Left hindlimb (tissue), 1 donor: ENCODE results near the gene TNFRSF19.

ENCODE experiments used
- DNase-seq: peaks from one replicate; pipeline ENCODE4 v3.0.0-alpha.2; 2018

Gene TNFRSF19

DNA sequence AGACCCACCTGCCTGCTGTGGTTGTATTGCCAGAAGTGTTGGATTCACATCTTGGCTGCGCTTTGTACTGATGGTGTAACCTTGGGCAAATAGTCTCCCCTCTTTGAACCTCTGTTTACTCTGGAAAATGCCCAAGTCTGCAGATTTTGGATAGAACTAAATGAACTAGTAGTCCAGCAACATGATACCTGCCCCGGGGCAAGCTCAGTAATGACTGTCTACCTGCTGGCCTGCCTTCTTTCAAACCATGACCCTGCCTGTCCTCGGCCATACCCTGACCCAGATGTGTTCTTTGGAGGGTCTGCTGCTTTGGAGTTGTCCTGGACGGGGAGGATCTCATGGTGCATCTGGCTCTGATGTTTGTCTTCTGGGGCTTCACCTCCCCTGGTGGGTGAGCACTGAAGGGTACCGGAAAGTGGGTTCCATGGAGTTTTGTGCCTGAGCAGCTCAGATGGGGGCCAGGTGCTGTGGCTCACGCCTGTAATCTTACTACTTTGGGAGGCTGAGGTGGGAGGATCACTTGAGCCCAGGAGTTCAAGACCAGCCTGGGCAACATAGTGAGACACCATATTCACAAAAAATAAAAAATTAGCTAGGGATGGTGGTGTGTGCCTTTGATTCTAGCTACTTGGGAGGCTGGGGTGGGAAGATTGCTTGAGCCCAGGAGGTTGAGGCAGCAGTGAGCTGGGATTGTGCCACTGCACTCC lies 59.5 kb downstream of the TNFRSF19 start:
- DNase-seq = no peak

DNA sequence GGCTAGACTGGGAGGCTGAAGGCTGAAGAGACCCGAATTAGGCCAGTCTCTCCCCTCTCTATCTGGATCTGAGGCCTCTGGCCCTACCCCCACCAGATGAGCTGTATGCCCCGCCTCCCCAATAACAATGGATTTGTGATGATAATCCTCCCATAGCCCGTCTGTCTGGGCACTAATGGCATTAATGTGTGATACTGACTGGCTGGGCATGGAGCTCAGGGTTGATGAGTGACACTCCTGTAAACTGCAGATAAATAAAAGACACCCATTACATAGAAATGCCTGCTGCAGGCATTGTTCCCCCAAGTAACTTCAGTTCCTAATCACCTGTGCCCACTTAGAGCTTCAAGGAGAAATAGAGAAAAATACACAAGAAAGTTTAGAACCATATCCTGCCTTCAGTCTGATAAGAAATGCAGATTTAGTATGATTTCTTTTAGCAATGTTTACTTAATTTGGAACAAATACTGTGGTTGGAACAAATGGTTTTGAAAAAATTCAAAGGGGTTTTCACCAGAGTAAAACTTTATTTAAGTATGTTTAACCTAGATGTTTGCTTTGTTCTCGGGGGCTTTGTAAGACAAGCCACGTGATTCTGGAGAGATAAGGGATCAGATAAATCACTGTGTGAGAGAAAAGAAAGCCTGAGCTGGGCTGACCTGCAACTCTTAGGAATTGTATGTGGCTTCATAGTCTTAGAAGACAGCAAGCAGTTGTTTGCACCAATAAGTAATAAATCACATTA lies 60.3 kb downstream of the TNFRSF19 start:
- no peak for DNase-seq

DNA sequence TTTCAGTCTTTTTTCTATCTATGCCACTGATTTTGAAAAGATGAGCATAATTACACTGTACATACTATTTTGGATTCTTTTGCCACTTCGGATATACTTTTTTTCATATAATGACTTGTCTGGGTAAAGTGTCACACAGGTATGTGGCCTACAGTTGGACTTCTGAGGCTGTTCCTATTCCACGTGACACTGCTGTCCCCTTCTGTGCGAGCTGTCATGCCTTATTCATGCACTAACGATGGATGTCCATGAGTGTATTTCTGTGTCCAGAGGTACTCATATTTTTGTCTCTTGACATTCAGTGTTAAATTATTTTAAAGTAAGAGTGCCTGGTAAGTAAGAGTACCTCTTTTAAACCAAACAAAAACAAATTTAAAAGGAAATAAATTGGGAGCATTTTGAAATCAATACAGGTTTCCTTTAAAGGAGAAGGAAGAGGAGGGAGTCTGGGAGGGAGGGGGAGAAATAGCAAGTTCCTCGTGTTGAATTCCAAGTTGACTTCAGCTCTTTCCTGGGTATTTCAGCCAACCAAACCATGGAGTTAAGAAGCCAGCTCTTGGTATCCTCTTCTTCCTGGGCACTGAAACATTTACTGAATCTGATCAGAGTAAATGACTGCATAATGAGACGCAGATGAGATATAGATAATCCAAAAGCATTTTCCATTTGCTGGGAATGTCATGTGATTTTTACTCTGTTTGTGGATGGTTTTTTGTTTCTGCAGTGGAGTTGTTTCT lies 61.3 kb downstream of the TNFRSF19 start:
- DNase-seq = no peak

DNA sequence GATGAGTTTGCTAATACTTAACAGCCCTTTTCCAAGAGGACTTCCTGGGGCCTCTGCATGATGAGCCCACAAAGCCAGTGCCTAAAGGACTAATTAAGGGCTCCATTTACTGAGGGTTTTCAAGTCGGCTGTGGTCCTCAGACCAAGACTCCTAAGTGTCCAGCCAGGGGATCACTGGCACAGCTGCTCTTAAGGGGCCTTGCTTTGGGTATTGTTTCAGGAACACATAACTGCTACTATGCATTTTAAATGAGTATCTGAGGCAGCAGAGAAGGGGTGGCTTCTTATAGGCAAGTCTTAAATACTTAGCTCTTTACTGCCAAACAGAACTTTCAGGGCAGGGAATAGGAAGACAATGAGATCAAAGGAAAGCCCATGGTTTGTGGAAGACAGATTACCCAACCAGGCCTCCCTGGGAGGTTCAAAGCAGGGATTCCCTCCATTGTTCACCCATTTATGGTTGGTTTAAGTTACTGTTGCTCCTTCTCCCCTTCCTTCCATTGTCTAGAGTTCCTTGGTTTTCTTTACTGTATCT lies 61.9 kb downstream of the TNFRSF19 start:
- DNase-seq = no peak

DNA sequence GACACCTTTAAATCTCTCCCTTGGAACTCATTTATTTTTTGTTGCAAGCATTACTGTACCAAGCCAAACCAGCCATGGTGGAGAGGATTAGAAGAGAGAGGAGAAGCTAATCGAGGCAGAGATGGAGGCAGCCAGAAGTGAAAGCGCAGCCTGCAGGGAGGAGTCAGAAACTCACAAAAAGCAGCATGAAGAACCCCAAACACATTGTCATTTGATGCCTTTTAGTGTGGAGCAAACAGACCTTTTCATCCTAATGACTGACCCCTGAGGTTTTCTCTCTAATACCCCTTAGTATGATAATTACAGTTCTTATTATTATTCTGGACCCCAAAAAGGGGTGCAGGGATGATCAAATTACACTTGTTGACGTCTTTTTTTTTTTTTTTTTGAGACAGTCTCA lies 62.5 kb downstream of the TNFRSF19 start:
- DNase-seq = no peak

DNA sequence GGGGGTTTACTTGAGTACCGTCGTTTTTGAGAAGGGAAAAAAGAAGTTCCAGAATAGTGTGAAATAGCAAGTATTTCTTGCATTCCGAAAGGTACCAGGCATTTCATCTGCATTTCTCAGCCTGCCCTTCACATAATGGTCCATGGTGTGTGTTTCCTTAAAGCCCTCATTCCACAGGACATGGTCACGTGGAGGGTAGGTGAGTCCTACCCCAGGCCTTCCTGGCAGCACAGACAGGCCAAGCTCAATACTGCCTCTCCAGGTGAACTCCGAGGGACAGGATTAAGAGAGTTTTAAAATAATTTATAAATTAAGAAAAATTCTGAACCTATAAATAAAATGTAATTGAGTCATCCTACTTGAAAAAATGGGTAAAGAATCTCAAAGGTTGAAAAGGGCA lies 64.7 kb downstream of the TNFRSF19 start:
- DNase-seq = no peak

DNA sequence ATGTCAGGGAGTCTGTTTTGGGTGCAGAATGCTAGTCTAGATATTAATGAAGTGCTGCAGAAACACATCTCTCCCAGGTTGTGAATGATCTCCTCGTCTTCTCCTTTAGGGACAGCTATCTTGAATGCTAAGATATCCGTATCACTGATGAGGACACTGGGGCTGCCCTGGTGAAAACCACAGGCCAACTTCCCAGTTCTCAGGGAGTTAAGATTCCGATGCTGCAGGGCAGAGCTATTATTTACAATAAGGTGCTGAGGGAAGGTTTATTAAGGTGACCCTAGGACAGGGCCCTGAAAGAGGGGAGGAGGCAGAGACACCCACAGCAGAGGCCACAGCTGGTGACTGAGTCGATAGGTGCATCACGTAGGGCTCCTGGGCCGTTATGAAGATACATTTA lies 66.1 kb downstream of the TNFRSF19 start:
- DNase-seq = no peak

DNA sequence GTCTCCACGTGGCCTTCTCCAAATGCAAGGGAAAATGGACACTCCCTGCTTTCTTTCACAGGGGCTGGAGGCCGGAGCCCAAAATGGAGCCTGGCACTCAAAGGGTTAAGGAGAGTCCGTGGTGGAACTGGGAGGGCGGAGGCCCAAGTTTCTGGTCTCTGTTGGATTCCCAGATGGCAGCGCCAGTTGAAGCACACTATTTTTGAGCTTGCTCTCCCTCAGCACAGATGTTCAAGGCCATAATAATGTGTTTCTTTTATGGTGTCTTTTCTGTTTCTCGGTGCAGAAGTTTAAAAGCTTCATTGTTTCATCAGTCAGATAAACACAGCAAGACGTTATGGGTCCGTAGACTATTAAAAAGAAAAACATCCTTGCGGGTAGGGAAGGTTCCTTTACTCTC lies 67.6 kb downstream of the TNFRSF19 start:
- DNase-seq = peak; percentile 48

DNA sequence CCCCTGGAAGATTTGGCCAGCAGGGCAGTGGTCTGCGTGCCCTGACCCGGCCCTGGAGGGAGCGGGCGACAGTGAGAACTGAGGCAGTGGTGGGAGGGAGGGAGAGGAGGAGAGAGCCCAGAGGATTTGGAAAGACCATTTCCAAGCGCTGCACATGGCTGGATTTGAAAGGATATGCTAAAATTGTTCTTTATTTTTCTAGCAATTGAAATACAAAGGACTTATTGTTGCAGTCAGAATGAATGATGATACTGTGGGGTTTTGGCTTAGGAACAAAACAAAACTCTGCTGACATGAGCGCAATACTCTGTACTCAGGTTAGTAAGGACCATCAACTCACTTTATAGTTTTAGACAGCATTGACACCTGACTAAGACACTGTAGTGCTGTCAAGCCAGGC lies 69.5 kb downstream of the TNFRSF19 start:
- no peak for DNase-seq

DNA sequence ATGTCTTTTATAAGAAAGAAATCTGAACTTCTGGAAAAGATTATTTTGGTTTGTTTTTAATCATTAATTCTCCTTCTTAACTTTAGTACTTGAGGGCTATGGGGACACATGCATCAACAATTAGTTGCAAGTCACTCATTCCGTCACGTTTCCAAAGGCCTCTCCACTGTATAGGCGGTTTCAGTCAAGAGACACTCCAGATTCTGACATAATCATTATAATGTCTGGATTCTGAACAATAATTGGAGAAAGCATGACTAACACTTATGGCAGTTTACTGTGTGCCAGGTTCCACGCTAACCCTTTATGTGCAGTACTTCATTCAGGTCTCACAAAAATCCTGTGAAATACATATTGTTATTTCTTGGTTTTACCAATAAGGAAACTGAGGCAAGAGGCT lies 71.9 kb downstream of the TNFRSF19 start:
- DNase-seq = no peak

DNA sequence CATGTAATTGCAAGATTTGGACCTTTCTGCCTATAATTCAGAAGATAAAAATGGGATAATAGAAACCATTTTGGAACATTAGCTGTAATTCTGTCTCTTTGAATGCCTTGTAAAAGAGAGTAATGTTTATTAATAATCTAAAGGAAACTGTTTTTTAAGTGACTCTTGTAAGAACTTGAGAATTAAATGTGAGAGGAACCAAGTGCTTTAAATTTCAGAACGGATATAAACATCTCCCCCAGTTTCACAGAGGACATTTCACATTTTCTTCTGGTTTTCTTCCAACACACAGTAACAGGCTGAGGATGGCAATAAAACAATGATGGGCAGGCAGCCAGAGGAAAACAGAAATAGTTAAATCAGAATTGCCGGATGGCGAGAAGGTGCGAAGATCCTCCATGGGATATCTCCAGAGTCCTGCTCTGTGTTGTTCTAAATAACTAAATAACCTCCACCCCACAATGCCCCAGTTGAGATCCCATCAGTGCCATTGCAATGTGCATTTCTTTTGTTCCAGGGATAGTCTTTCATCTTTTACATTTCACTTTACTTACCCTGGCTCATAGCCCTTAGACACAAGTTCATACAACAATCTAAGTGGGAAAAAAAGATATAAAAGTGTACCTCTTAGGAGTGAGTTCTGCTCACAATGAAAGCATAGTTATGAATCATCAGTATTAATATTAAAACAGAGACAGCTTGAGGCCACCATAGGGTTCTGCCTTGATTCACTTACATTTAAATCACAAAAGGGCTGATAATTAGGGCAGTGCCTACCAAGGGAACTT lies 73.3 kb downstream of the TNFRSF19 start:
- DNase-seq = no peak

DNA sequence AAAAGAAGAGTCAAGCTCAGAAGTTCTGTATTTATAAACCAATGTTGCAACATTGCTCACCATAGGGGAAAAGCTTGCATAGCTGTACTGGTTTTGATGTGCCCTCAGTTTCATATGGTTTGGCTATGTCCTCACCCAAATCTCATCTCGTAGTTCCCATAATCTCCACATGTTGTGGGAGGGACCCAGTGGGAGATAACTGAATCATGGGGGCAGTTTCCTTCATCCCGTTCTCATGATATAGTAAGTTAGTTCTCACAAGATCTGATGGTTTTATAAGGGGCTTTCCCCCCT lies 73.9 kb downstream of the TNFRSF19 start:
- no peak for DNase-seq

DNA sequence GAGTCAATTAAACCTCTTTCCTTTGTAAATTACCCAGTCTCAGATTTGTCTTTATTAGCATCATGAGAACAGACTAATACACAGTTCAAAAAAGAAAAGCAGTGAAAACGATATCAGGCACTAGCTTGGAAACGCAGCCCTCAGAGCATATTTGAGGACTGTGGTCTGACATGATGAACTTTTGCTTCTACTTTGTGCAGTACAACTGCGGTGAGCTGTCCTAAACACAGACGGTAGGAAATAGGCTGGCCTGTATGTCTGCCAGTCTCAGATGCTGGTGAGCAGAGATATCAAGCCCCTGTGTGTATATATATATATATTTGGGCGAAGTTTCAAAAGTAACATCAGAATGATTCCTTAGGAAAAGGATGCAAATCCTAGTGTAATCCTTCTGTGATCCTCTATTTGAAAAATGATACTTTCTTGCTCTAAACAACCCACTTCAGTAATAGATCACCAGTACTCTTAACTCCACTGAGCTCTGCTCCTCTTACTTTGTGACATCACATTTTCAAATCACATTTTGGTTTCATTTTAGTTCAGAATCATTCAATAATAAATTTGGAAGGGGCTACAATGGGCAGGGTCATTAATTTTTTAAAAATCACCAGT lies 74.4 kb downstream of the TNFRSF19 start:
- no peak for DNase-seq

DNA sequence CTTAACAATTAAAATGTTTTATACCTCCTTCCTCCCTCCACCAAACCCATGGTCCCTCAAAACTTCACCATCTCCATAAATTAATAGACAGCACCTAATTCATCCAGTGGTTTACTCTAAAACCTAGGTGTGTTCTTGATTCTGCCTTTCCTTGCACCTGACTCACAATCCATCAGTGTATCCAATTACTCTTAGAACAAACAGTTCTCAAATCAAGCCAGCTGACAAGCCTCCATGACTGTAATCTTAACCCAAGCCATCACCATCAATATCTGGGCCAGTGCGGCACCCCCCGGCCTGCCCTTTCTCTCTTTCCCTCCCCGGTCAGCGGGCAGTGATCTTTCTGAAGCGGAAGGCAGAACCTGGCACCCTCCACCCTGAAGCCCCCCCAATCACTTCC lies 75.6 kb downstream of the TNFRSF19 start:
- DNase-seq = no peak

DNA sequence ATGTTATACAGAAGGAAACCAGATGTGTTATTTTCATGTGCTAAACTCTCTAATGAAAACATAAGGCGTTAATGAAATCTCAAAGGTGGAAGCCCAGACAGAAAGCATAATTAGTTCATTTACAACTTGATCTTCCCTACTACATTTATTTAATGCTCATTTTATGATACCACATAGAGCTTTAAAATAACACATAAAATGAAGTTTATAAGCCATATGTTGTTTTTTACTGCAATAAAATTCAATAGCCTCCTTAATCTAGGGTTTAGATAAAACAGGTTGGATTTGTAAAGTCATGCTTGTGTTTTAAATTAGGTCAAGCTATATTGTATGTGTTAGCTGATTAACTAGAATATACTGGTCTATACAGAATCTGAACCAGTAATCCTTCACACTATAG lies 81.2 kb downstream of the TNFRSF19 start:
- DNase-seq = no peak

DNA sequence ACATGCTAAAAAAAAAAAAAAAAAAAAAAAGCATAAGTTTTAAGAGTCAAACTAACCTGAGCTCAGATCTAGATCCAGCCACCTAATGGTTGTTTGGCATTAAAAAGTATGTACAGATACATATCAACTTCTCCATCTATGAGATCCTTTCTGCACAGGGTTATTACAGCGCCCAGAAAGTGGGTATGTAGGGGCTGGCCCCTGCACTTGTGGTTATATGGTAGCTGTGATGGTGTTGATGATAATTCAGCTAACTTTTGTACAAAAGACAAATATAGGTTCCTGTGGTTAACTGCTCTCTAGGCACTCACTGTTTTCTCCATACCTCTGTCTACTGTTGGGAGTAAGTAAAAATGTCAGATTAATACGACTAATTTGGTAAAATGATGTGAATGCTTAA lies 81.7 kb downstream of the TNFRSF19 start:
- DNase-seq = no peak

DNA sequence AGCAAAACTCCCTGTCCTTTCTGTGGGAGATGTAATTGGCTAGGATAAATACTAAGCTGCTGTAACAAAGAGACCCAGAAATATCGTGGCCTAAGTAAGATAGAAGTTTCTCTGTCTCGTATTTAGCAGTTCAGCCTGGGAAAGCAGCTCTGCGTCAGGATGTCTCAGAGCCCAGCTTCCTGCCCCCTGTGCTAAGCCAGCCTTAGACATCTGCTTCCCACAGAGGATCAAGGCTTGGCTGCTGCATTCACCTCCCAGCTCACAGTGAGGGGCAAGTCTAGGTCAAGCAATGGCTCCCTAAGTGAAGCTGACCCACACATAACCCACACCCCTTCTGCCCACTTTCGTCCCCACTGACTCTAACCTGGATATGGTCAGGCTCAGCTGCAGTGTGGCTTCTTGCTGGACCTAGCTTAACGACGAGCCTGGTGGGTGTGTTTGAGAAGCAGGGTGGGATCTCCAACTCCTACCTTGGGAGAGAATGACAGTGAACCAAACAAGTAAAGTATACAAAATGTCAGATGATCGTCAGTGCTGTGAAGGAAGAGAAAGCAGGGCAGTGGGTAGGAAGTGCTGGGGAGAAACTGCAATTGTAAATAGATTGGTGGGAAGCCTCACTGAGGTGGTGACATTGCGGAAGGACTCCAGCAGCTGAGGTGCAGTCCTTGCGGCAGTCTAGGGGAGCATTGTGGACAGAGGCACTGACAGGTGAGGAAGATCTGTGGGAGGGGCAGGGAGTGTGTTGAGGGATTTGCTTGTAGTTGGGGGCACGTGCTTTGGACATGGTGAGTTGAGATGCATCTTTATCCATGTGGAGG lies 82.9 kb downstream of the TNFRSF19 start:
- DNase-seq = no peak

DNA sequence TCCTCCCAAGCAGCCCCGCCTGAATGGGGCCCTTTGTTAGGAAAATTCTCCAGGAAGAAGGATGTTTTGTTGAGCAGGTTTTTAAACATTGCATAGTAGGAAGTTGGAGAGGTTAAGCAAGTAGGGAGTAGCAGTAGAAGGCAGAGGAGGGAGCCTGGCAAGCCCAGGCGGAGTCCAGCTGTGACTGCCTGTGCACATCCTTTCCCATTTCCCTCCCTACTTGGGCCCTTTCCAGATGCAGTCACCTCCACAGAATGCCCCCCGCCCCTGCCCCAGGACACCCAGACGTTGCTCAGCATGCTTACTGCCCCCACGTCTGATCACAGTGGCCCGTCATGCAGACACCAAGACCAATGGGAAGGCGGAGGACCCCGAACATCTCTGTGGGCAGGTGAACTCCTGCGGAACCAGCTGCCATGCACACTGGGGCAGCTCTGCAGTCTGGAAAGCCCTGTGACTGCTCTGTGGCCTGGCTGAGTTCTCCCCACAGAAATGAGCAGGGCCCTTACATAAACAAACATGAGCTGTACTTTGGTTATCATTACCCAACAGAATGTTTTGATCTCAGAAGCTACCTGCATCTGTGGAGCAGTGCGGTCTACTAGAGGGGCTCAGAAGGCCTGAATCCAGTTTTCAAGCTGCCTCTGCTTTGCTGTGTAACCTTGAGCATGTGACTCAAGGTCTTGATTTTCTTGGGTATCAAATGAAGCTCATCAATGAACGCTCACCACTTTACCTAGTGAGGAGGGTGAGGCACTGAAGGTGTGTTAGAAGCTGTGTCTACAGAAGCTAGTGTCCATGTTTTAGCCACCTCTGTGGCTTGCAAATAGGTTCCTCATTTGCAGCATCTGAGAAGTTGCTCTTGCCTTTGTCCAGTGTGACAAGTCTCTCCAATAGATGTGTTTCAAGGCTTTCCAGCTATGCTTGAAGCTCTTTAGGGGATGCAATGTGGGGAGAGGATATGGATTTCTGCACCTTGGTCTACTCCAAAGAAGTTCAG lies 84.2 kb downstream of the TNFRSF19 start:
- DNase-seq = no peak

DNA sequence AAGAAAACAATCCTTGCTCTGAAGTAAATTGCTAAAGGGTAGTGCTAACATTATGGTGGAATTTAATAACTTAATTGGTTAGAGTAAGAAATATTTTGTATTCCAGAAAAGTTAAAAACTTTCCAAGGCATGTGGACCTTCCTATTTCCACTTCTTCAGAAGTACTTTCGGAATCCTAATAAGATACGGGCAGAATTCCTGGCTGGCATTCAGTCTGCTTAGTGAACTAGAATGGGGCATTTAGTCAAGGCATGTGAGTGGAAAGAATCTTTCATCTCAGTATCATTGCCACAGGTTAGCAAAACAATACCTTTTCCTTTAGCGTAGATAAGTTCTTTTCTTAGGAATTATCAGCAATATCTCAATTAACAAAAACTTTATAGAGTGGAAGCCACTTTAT lies 85.1 kb downstream of the TNFRSF19 start:
- no peak for DNase-seq

DNA sequence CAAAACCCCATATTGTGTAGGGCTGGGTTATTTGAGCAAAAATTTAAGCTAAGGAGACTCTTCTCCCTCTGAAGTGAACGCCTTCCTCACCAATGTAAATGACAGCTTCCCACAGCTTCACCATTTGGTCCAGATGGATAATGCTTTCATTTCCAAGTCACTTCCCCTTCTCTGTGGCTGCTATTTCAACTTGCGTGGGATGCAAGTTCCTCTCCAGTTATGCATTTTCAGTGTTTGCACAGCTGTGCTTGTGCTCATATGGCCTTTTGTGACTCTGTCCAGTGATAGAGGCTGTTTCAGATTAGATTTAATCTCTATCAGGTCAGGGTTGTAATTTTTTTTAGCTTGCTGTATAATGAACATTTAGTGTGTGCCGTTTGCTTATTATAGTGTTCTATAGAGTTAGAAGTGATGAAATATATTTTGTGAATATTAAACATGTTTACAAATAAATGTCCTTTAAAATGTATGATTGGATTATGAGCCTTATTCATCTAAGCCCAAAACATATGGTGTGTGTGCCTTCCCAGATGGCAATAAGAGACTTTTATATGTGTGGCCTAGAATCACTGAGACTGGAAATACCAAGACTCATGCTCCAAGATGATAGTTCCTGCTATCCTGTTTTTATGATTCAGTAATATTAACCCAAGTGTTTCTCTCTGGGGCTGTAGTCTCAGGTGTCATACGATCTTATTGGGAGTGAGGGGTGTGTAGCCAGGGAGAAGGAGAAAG lies 86.6 kb downstream of the TNFRSF19 start:
- DNase-seq = peak; percentile 55
